ENCODE measurements around the gene TSPYL4. TPM values are rescaled to one million over a fixed set of nuclear protein-coding genes. Genes with fewer than 3 reads are reported as not detected.

TSPYL4 gene
- total RNA-seq, 1 donor from 2014 or later = 25.8 TPM

DNA sequence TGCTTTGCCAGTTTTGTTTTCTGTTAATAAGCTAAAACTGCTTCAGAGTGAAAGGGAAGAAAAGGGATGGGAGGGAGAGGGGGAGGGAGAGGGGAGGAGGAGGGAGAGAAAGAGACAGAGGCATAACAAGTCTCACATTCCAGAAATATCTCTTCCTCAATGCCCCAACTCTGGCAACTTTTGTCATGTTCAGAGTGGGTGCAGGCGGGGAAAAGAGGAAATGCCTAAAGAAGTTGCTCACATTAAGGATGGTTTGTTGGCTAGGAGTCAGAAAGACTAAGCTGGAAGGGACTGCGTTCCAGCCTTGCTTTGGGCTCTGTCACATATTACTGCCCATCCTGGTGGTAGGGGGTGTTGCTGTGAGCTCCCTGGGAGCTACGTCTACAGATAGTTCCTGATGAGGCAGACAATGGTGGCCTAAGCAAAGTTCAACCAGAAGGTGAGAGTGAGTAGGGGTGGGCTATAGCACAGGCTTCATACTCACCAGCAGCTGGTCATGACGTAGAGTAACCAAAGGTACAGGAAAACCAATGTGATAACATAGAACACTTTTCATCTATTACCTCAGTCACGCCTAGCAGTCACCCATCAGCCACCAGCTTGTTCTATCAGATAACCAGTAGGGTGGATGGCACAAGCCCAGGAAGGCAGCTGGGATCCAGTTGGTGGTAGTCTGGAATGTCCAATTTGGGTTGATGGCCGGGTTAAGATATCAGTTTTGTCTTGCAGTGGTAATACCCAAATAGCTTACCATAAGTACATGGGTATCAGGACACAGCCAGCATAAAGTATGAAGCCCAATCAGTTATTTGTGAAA is 2.1 kb downstream of the TSPYL4 start:
- Histone ChIP-seq H3K27me3 (ENCODE audit: insufficient read depth, low read length) (no peaks in the 10 kb centered on the region), H2AFZ (ENCODE audit: low read depth, low read length) (no peak overlapping the region), H4K20me1 (ENCODE audit: insufficient read depth, low read length) (peaks cover 4% of the 10 kb centered on the region), H3K9ac (ENCODE audit: low read length) (peak overlapping the region; percentile 69), H3K36me3 (ENCODE audit: insufficient read depth, low read length) (no peaks in the 10 kb centered on the region), H3K4me3 (ENCODE audit: insufficient read depth, low read depth, low read length) (peak overlapping the region; percentile 91), H3K4me1 (ENCODE audit: insufficient read depth, low read length) (peaks cover 41% of the 10 kb centered on the region), H3K9me3 (ENCODE audit: insufficient read depth, low read depth, low read length) (no peaks in the 10 kb centered on the region), H3K4me2 (ENCODE audit: low read length) (peak overlapping the region; percentile 85), H3K79me2 (ENCODE audit: insufficient read depth, low read length) (peaks cover 71% of the 10 kb centered on the region), H3K27ac (ENCODE audit: low read depth, low read length) (peak overlapping the region; percentile 59)
- Mint-ChIP-seq H3K27ac (ENCODE audit: unreplicated experiment) (peak overlapping the region; percentile 87), H3K4me1 (ENCODE audit: low read depth, unreplicated experiment) (peaks cover 27% of the 10 kb centered on the region), H3K36me3 (ENCODE audit: low read depth, unreplicated experiment) (no peaks in the 10 kb centered on the region), H3K9me3 (ENCODE audit: unreplicated experiment) (peaks cover 2% of the 10 kb centered on the region), H3K27me3 (ENCODE audit: low read depth, unreplicated experiment) (no peaks in the 10 kb centered on the region), H3K4me3 (ENCODE audit: unreplicated experiment) (no peak overlapping the region)
- TF ChIP-seq EZH2 (IDR thresholded peaks at IDR 0.05; ENCODE audit: insufficient read depth, low read length) = no peak
- TF ChIP-seq, protein P1, sequence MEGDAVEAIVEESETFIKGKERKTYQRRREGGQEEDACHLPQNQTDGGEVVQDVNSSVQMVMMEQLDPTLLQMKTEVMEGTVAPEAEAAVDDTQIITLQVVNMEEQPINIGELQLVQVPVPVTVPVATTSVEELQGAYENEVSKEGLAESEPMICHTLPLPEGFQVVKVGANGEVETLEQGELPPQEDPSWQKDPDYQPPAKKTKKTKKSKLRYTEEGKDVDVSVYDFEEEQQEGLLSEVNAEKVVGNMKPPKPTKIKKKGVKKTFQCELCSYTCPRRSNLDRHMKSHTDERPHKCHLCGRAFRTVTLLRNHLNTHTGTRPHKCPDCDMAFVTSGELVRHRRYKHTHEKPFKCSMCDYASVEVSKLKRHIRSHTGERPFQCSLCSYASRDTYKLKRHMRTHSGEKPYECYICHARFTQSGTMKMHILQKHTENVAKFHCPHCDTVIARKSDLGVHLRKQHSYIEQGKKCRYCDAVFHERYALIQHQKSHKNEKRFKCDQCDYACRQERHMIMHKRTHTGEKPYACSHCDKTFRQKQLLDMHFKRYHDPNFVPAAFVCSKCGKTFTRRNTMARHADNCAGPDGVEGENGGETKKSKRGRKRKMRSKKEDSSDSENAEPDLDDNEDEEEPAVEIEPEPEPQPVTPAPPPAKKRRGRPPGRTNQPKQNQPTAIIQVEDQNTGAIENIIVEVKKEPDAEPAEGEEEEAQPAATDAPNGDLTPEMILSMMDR (IDR thresholded peaks at IDR 0.05; ENCODE audit: insufficient read depth, low read depth, low read length) = no peak
- DNase-seq (ENCODE audit: low read depth) (peak; percentile 82), FAIRE-seq (peak; percentile 77)

DNA sequence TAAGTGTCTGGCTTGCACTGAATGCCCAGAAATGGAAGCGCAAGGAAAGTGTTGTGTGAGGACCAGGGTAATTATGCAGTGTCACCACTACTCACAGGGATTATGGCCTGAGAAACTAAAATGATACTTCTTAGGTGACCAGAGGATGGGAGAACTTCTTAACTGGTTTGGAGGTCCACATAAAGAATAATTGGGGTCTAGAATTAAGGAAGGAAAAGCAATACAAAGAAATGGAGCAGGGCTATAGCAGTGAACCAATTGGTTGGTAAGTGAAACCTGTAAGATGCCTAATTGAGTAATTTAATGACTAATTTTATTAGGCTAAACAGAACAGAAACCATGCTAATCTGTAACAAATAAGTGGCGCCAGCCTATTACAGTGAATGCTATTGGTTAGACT is 5.3 kb downstream of the TSPYL4 start:
- Histone ChIP-seq H3K27me3 (ENCODE audit: insufficient read depth, low read length) (no peaks in the 10 kb centered on the region), H3K4me2 (ENCODE audit: low read length) (no peak overlapping the region), H3K9ac (ENCODE audit: low read length) (no peak overlapping the region), H2AFZ (ENCODE audit: low read depth, low read length) (no peak overlapping the region), H3K79me2 (ENCODE audit: insufficient read depth, low read length) (peaks cover 54% of the 10 kb centered on the region), H3K36me3 (ENCODE audit: insufficient read depth, low read length) (peaks cover 3% of the 10 kb centered on the region), H3K27ac (ENCODE audit: low read depth, low read length) (no peak overlapping the region), H4K20me1 (ENCODE audit: insufficient read depth, low read length) (peaks cover 4% of the 10 kb centered on the region), H3K9me3 (ENCODE audit: insufficient read depth, low read depth, low read length) (no peaks in the 10 kb centered on the region), H3K4me1 (ENCODE audit: insufficient read depth, low read length) (peaks cover 30% of the 10 kb centered on the region), H3K4me3 (ENCODE audit: insufficient read depth, low read depth, low read length) (no peak overlapping the region)
- no peaks in the 10 kb centered on the region for H3K27me3 Mint-ChIP-seq (ENCODE audit: low read depth, unreplicated experiment)
- H3K9me3 Mint-ChIP-seq (ENCODE audit: unreplicated experiment) = peaks cover 2% of the 10 kb centered on the region
- no peaks in the 10 kb centered on the region for H3K36me3 Mint-ChIP-seq (ENCODE audit: low read depth, unreplicated experiment)
- DNase-seq (ENCODE audit: low read depth) (no peak), FAIRE-seq (no peak)
- no peak overlapping the region for H3K27ac Mint-ChIP-seq (ENCODE audit: unreplicated experiment)
- H3K4me3 Mint-ChIP-seq (ENCODE audit: unreplicated experiment) = no peak overlapping the region
- H3K4me1 Mint-ChIP-seq (ENCODE audit: low read depth, unreplicated experiment) = peaks cover 30% of the 10 kb centered on the region
- TF ChIP-seq EZH2 (IDR thresholded peaks at IDR 0.05; ENCODE audit: insufficient read depth, low read length) = no peak
- TF ChIP-seq, protein P1 (IDR thresholded peaks at IDR 0.05; ENCODE audit: insufficient read depth, low read depth, low read length) = no peak

DNA sequence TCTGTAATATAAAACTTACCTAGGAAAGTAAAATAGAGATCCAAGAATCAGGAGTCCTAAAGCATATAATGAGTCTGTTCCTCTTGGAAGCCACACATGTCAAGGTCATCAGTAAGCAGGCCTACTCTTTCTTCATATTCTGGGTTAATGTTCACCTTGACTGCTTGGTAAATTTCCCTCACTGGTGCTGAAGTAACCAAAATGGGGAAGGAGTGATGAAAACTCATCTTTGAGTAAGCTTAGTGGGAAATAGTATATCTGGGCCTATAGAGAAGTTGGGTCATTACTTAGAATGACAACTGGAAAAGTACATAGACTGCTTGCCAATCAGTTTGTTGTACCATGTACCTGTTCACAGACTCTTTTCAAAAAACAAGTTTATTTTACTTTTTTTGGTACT is 6.6 kb downstream of the TSPYL4 start:
- H3K9me3 ChIP-seq (ENCODE audit: insufficient read depth, low read depth, low read length) = no peaks in the 10 kb centered on the region
- H3K36me3 ChIP-seq (ENCODE audit: insufficient read depth, low read length) = peaks cover 3% of the 10 kb centered on the region
- Mint-ChIP-seq H3K4me3 (ENCODE audit: unreplicated experiment) (no peak overlapping the region), H3K36me3 (ENCODE audit: low read depth, unreplicated experiment) (no peaks in the 10 kb centered on the region), H3K4me1 (ENCODE audit: low read depth, unreplicated experiment) (peaks cover 28% of the 10 kb centered on the region), H3K9me3 (ENCODE audit: unreplicated experiment) (no peaks in the 10 kb centered on the region), H3K27me3 (ENCODE audit: low read depth, unreplicated experiment) (no peaks in the 10 kb centered on the region), H3K27ac (ENCODE audit: unreplicated experiment) (no peak overlapping the region)
- TF ChIP-seq, protein P1 (IDR thresholded peaks at IDR 0.05; ENCODE audit: insufficient read depth, low read depth, low read length) = no peak
- no peak for TF ChIP-seq EZH2 (IDR thresholded peaks at IDR 0.05; ENCODE audit: insufficient read depth, low read length)
- H4K20me1 ChIP-seq (ENCODE audit: insufficient read depth, low read length) = peaks cover 4% of the 10 kb centered on the region
- no peaks in the 10 kb centered on the region for H3K27me3 ChIP-seq (ENCODE audit: insufficient read depth, low read length)
- H3K4me1 ChIP-seq (ENCODE audit: insufficient read depth, low read length) = peaks cover 21% of the 10 kb centered on the region
- no peak overlapping the region for H2AFZ ChIP-seq (ENCODE audit: low read depth, low read length)
- H3K27ac ChIP-seq (ENCODE audit: low read depth, low read length) = no peak overlapping the region
- no peak for FAIRE-seq
- no peak overlapping the region for H3K4me3 ChIP-seq (ENCODE audit: insufficient read depth, low read depth, low read length)
- H3K4me2 ChIP-seq (ENCODE audit: low read length) = no peak overlapping the region
- H3K79me2 ChIP-seq (ENCODE audit: insufficient read depth, low read length) = peaks cover 41% of the 10 kb centered on the region
- H3K9ac ChIP-seq (ENCODE audit: low read length) = no peak overlapping the region
- DNase-seq (ENCODE audit: low read depth) = no peak
